OCI-LY1 (cell line): Measurements from ENCODE around the gene YDJC.

Experiments used
- H2AFZ ChIP-seq: fragments of 200-600 bp; sonication (generic), shearing (Covaris generic); 2 replicates; pipeline ENCODE4 v1.6.0; 2014; ENCODE audit warnings: antibody characterized with exemption, mild to moderate bottlenecking, low read length
- H3F3A ChIP-seq: fragments of 200-600 bp; sonication (generic), shearing (Covaris generic); 2 replicates; pipeline ENCODE4 v1.6.0; 2014; ENCODE audit warnings: mild to moderate bottlenecking, antibody characterized with exemption, low read length, moderate library complexity; ENCODE audit not compliant: insufficient read depth
- H3K27ac ChIP-seq: fragments of 200-600 bp; sonication (generic); 2 replicates; pipeline ENCODE4 v1.5.1; 2014; ENCODE audit warnings: low read length, mixed run types, mild to moderate bottlenecking, low read depth; ENCODE audit not compliant: poor library complexity, severe bottlenecking
- H3K27me3 ChIP-seq: fragments of 200-600 bp; sonication (generic); 2 replicates; pipeline ENCODE4 v1.6.0; 2014; ENCODE audit warnings: antibody characterized with exemption, mild to moderate bottlenecking, low read length, moderate library complexity; ENCODE audit not compliant: insufficient read depth
- H3K36me3 ChIP-seq: fragments of 200-600 bp; sonication (generic); 2 replicates; pipeline ENCODE4 v1.6.1; 2014; ENCODE audit warnings: mild to moderate bottlenecking, antibody characterized with exemption, low read length, moderate library complexity, mixed read lengths; ENCODE audit not compliant: insufficient read depth
- H3K4me1 ChIP-seq: fragments of 200-600 bp; sonication (generic); 2 replicates; pipeline ENCODE4 v1.5.1; 2014; ENCODE audit warnings: mild to moderate bottlenecking, low read length, moderate library complexity; ENCODE audit not compliant: insufficient read depth, severe bottlenecking
- H3K4me2 ChIP-seq: fragments of 200-600 bp; sonication (generic), shearing (Covaris generic); 2 replicates; pipeline ENCODE4 v1.6.1; 2014; ENCODE audit warnings: low read length
- H3K4me3 ChIP-seq: fragments of 200-600 bp; sonication (generic); 2 replicates; pipeline ENCODE4 v1.5.1; 2014; ENCODE audit warnings: low read length, low read depth, mild to moderate bottlenecking, mixed read lengths; ENCODE audit not compliant: poor library complexity, severe bottlenecking
- H3K79me2 ChIP-seq: fragments of 200-600 bp; shearing (Covaris generic); 2 replicates; pipeline ENCODE4 v1.6.1; 2016; ENCODE audit warnings: mixed run types, low read length, mixed read lengths; ENCODE audit not compliant: insufficient read depth
- H3K9ac ChIP-seq: fragments of 200-600 bp; sonication (generic), shearing (Covaris generic); 2 replicates; pipeline ENCODE4 v1.6.1; 2014; ENCODE audit warnings: mild to moderate bottlenecking, low read length, mixed read lengths
- H3K9me2 ChIP-seq: fragments of 200-600 bp; sonication (generic), shearing (Covaris generic); 2 replicates; pipeline ENCODE4 v1.6.1; 2014; ENCODE audit warnings: low read depth, mild to moderate bottlenecking, low read length, mixed read lengths
- H3K9me3 ChIP-seq: fragments of 200-600 bp; shearing (Covaris generic); 2 replicates; pipeline ENCODE4 v1.6.1; 2014; ENCODE audit warnings: low read length, mixed read lengths
- H4K20me1 ChIP-seq: fragments of 200-600 bp; sonication (generic), shearing (Covaris generic); 2 replicates; pipeline ENCODE4 v1.6.0; 2016; ENCODE audit warnings: mild to moderate bottlenecking, low read length; ENCODE audit not compliant: insufficient read depth
- EZH2 ChIP-seq: fragments of 200-600 bp; sonication (generic), shearing (Covaris generic); IDR thresholded peaks from 2 replicates; pipeline ENCODE4 v1.8.0; 2017; ENCODE audit warnings: borderline replicate concordance, mixed run types, mild to moderate bottlenecking, antibody characterized with exemption, low read length, moderate library complexity, mixed read lengths
- TF ChIP-seq, protein P1 (sequence below): fragments of 200-600 bp; sonication (generic), shearing (Covaris generic); IDR thresholded peaks from 2 replicates; pipeline ENCODE4 v1.5.1; 2017; ENCODE audit warnings: mild to moderate bottlenecking, antibody characterized with exemption, low read length, moderate library complexity, mixed read lengths

Gene YDJC

DNA sequence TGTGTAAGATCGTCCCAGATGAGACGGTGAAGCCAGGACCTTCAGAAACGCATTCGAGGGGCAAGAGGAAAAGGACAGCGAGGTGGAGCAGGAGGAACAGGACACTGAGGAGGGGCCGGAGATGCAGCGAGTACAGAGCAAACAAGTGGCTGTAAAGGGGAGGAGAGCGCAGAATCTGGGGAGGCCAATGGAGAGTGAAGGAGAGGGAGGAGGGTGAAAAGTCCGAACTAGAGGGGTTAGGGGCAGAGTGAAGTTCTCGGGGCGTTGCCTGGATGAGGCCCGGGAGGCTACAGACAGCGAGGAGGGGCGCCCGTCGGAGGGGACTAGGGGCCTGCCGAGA lies 27.2 kb upstream of the YDJC start:
- Histone ChIP-seq H3K4me2 (peak overlapping the region; percentile 78), H3K27me3 (no peaks in the 10 kb centered on the region; the same call in 1 of the 2 replicates), H3K27ac (peak overlapping the region; percentile 67), H3K9ac (peak overlapping the region; percentile 60), H3K4me1 (peaks cover 29% of the 10 kb centered on the region), H3K36me3 (peaks cover 11% of the 10 kb centered on the region; the same call in 1 of the 2 replicates), H2AFZ (no peak overlapping the region), H3K9me2 (no peaks in the 10 kb centered on the region), H3K79me2 (no peaks in the 10 kb centered on the region), H3K4me3 (peak overlapping the region; percentile 64), H3F3A (no peaks in the 10 kb centered on the region), H4K20me1 (no peaks in the 10 kb centered on the region), H3K9me3 (no peaks in the 10 kb centered on the region)
- no peak for TF ChIP-seq EZH2
- TF ChIP-seq, protein P1, sequence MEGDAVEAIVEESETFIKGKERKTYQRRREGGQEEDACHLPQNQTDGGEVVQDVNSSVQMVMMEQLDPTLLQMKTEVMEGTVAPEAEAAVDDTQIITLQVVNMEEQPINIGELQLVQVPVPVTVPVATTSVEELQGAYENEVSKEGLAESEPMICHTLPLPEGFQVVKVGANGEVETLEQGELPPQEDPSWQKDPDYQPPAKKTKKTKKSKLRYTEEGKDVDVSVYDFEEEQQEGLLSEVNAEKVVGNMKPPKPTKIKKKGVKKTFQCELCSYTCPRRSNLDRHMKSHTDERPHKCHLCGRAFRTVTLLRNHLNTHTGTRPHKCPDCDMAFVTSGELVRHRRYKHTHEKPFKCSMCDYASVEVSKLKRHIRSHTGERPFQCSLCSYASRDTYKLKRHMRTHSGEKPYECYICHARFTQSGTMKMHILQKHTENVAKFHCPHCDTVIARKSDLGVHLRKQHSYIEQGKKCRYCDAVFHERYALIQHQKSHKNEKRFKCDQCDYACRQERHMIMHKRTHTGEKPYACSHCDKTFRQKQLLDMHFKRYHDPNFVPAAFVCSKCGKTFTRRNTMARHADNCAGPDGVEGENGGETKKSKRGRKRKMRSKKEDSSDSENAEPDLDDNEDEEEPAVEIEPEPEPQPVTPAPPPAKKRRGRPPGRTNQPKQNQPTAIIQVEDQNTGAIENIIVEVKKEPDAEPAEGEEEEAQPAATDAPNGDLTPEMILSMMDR: no peak

DNA sequence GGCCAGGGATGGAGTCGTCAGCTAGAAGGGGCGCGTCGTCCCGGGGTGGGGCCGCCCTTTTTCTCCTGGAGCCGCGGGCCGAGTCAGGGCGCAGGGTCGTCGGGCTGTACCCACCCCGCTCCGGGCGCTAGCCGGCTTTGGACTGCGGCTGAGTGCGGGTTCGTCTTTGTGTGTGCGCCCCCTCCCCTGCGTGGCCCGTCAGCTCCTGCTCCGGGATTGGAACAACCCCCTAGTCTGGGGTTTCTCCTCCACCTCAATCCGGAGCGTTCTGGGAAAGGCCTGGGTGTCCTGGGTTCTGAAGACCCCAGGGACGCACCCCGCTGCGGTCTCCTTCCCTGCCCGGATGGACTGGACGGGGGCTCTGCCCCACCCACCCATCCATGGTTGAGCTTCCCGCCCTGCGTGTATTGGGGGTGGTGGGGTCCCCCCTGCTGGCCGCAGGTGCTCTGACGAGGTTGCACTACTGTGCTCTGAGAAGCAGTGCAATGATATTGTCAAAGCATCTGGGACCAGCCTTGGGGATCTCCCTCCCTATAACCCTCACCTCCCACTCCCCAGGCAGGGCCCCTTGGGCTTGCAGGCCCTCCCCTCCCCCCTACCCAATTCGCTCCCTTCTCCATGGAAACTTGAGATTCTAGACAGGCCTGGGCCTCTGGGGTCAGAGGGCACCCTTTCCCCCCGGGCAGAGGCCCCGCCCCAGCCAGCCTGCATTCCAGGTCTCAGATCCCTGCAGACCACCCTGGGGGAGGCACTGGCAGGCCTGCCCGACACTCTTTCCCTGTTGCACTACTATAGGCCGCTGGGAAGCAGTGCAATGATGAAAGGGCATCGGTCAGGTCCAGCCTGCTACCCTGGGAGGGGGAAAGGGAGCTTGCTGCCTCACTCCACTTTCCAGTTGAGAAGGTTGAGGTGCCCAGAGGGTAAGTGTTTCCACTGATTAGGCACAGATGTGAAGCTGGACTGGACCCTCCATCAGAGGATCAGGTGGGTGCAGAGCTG lies 23.0 kb upstream of the YDJC start:
- no peaks in the 10 kb centered on the region for H3K9me2 ChIP-seq
- peak overlapping the region; percentile 77 for H3K4me3 ChIP-seq

DNA sequence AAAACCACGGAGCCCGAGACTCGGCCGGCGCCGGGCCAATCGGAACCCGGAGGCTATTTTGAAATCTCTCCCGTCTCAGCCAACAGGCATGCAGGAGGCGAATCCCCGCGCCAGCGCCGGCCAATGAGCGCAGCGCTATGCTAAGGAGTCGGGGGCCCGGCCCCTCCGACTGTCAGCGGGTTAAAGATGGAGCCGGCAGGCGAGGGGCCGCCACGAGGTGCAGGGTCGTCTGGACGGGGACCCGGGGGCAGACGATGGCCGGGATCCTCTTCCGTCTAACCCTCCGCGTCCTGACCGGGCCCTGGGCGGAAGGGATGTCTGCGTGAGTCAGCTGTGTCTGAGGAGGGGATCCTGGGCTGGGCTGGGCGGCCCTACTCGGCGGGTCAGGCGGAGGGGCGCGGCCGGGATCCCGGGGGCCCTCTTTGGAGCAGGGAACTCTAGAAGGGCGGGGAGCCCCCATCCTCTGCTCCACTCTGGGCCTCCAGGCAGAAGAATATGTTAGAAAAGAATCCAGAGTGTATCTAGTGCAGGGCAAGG lies 22.3 kb upstream of the YDJC start:
- Histone ChIP-seq H3K4me1 (peaks cover 30% of the 10 kb centered on the region), H3K27ac (peak overlapping the region; percentile 53), H3K9ac (peak overlapping the region; percentile 77), H3K36me3 (peaks cover 24% of the 10 kb centered on the region; the same call in 1 of the 2 replicates), H4K20me1 (no peaks in the 10 kb centered on the region), H2AFZ (no peak overlapping the region), H3K9me2 (no peaks in the 10 kb centered on the region), H3K9me3 (no peaks in the 10 kb centered on the region), H3K4me3 (peak overlapping the region; percentile 77), H3K4me2 (peak overlapping the region; percentile 88), H3K79me2 (no peaks in the 10 kb centered on the region), H3K27me3 (no peaks in the 10 kb centered on the region), H3F3A (no peaks in the 10 kb centered on the region)
- TF ChIP-seq EZH2: no peak
- TF ChIP-seq, protein P1: no peak

More for the DNA sequence above, 23.0 kb upstream of the YDJC start:
- H3K9ac ChIP-seq: peak overlapping the region; percentile 77
- peaks cover 32% of the 10 kb centered on the region for H3K4me1 ChIP-seq
- H2AFZ ChIP-seq: no peak overlapping the region
- peaks cover 21% of the 10 kb centered on the region; the same call in 1 of the 2 replicates for H3K36me3 ChIP-seq
- no peaks in the 10 kb centered on the region for H3K9me3 ChIP-seq
- no peak for TF ChIP-seq EZH2
- TF ChIP-seq, protein P1: peak; percentile 41; the same call in 1 of the 2 replicates
- no peaks in the 10 kb centered on the region for H3K27me3 ChIP-seq
- no peaks in the 10 kb centered on the region for H3K79me2 ChIP-seq
- no peaks in the 10 kb centered on the region for H4K20me1 ChIP-seq
- H3K27ac ChIP-seq: peak overlapping the region; percentile 35
- no peaks in the 10 kb centered on the region for H3F3A ChIP-seq
- H3K4me2 ChIP-seq: peak overlapping the region; percentile 88
